Islet precursor cell (in vitro differentiated cells): ENCODE results near the gene BSN.

Experiments used
- DNase-seq: peaks from one replicate; pipeline ENCODE4 v3.0.0-alpha.2; 2018

The BSN gene

DNA sequence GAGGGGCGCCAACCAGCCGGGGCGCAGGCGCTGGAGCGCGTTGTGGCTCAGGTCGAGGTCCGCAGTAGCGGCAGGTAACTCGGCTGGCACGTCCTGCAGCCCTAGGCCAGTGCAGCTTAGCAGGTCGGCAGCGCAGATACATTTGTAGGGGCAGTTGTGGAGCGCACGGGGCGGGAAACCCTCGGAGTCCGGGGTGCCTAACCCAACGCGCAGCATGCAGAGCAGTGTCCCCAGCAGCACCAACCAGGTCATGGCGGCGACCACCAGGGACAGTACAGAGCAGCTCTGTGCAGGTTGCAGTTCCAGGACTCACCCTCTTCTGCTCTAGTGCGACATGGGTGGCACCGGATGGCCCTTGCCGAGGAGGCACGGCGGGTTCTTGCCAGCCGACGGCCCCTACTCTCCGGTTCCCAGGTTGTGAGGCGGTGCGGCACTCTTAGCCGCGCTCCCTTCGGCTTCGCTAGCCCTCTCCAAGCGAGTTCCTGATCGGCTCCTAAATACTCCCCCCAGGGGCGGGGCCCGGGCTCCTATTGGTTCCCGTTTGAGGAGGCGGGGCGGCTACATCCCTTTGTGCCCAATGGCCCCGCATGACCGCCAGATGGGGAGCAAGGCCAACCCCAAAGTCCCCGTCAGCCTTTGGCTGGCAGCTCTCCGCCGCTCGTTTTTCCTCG, 165.1 kb downstream of the BSN start, which contains the start of gene AMIGO3:
TSS of gene AMIGO3 (minus strand) at position 471 of the 671 bp plus-strand sequence. CDS start at position 252, 219 bp downstream.
- DNase-seq, result peak; percentile 96
